HAP-1 (cell line): Measurements from ENCODE around the gene SYNGR2.

Experiments
- DNase-seq, 2 experiments: peaks; one replicate each; pipeline ENCODE4 v3.0.0-alpha.2; 2016 to 2020; ENCODE audit warnings: low spot score in 2 of 2
- H3K27me3 ChIP-seq: fragments of 250-450 bp; sonication (Bioruptor Pico); 2 replicates; pipeline ENCODE4 v1.5.1; 2020; ENCODE audit warnings: low read depth, mild to moderate bottlenecking, moderate library complexity
- H3K36me3 ChIP-seq: fragments of 250-450 bp; sonication (Bioruptor Pico); replicated peaks from 2 replicates; pipeline ENCODE4 v1.5.1; 2020; ENCODE audit warnings: mild to moderate bottlenecking
- H3K4me1 ChIP-seq: fragments of 250-450 bp; sonication (Bioruptor Pico); 2 replicates; pipeline ENCODE4 v1.5.1; 2020; ENCODE audit warnings: mild to moderate bottlenecking
- H3K4me3 ChIP-seq: fragments of 250-450 bp; sonication (Bioruptor Pico); 2 replicates; pipeline ENCODE4 v1.5.1; 2020; ENCODE audit warnings: mild to moderate bottlenecking, moderate library complexity
- H3K9me3 ChIP-seq: fragments of 250-450 bp; sonication (Bioruptor Pico); 2 replicates; pipeline ENCODE4 v1.5.1; 2020; ENCODE audit warnings: mild to moderate bottlenecking, moderate library complexity
- in situ Hi-C: fragments of 300-500 bp; cut with MboI; formaldehyde crosslinking; loops from 3 replicates; pipeline ENCODE4 v1.14.3; 2020; ENCODE audit warnings: low sequenced_read_pairs, inconsistent platforms, mixed read lengths

The SYNGR2 gene

GRCh38 chr17:78143214-78144146, 24.9 kb upstream of the SYNGR2 start:
- peaks cover 6% of the 10 kb centered on the region for H3K4me1 ChIP-seq
- in situ Hi-C loops: no loop called here
- DNase-seq: no peak
- H3K4me3 ChIP-seq: no peak overlapping the region
- H3K9me3 ChIP-seq: no peaks in the 10 kb centered on the region
- H3K36me3 ChIP-seq: no peaks in the 10 kb centered on the region
- no peaks in the 10 kb centered on the region for H3K27me3 ChIP-seq

- Histone ChIP-seq H3K9me3 (no peaks in the 10 kb centered on the region), H3K27me3 (no peaks in the 10 kb centered on the region), H3K4me3 (no peak overlapping the region), H3K4me1 (peaks cover 6% of the 10 kb centered on the region), H3K36me3 (no peaks in the 10 kb centered on the region)
- in situ Hi-C loops: no loop called here
- peak in 1 of 2 experiments; percentile 41 for DNase-seq
These were observed 24.1 kb upstream of the SYNGR2 start for GRCh38 chr17:78144147-78144719.

- H3K4me3 ChIP-seq: no peak overlapping the region
- DNase-seq: no peak
These were observed 23.4 kb upstream of the SYNGR2 start for GRCh38 chr17:78144736-78145641.

GRCh38 chr17:78146471-78146869, 21.9 kb upstream of the SYNGR2 start:
- no peak for DNase-seq
- H3K36me3 ChIP-seq: no peaks in the 10 kb centered on the region
- H3K9me3 ChIP-seq: no peaks in the 10 kb centered on the region
- in situ Hi-C loops: no loop called here
- no peak overlapping the region for H3K4me3 ChIP-seq
- no peaks in the 10 kb centered on the region for H3K4me1 ChIP-seq
- H3K27me3 ChIP-seq: no peaks in the 10 kb centered on the region

More at GRCh38 chr17:78144736-78145641, 23.4 kb upstream of the SYNGR2 start:
- Histone ChIP-seq H3K4me1 (peaks cover 5% of the 10 kb centered on the region), H3K27me3 (no peaks in the 10 kb centered on the region), H3K9me3 (no peaks in the 10 kb centered on the region), H3K36me3 (no peaks in the 10 kb centered on the region)
- in situ Hi-C loops: no loop called here

GRCh38 chr17:78146881-78147280, 21.5 kb upstream of the SYNGR2 start:
- in situ Hi-C loops: no loop called here
- Histone ChIP-seq H3K4me3 (no peak overlapping the region), H3K4me1 (no peaks in the 10 kb centered on the region), H3K36me3 (no peaks in the 10 kb centered on the region), H3K9me3 (no peaks in the 10 kb centered on the region), H3K27me3 (no peaks in the 10 kb centered on the region)
- no peak for DNase-seq

- Histone ChIP-seq H3K9me3 (no peaks in the 10 kb centered on the region), H3K36me3 (no peaks in the 10 kb centered on the region), H3K4me1 (no peaks in the 10 kb centered on the region), H3K4me3 (no peak overlapping the region), H3K27me3 (no peaks in the 10 kb centered on the region)
- in situ Hi-C loops: no loop called here
- no peak for DNase-seq
These were observed 20.9 kb upstream of the SYNGR2 start for GRCh38 chr17:78147315-78147998.

- H3K4me1 ChIP-seq: no peaks in the 10 kb centered on the region
These were observed 19.9 kb upstream of the SYNGR2 start for GRCh38 chr17:78148286-78149016.

GRCh38 chr17:78151514-78152008, 16.8 kb upstream of the SYNGR2 start:
- no peaks in the 10 kb centered on the region for H3K4me1 ChIP-seq

More at GRCh38 chr17:78148286-78149016, 19.9 kb upstream of the SYNGR2 start:
- H3K27me3 ChIP-seq: no peaks in the 10 kb centered on the region
- in situ Hi-C loops: no loop called here
- no peaks in the 10 kb centered on the region for H3K36me3 ChIP-seq
- H3K9me3 ChIP-seq: no peaks in the 10 kb centered on the region
- H3K4me3 ChIP-seq: no peak overlapping the region
- DNase-seq: no peak

GRCh38 chr17:78154903-78155811, 13.2 kb upstream of the SYNGR2 start:
- no peaks in the 10 kb centered on the region for H3K4me1 ChIP-seq
- H3K36me3 ChIP-seq: no peaks in the 10 kb centered on the region
- no peaks in the 10 kb centered on the region for H3K27me3 ChIP-seq
- in situ Hi-C loops: no loop called here
- H3K9me3 ChIP-seq: no peaks in the 10 kb centered on the region
- no peak overlapping the region for H3K4me3 ChIP-seq
- DNase-seq: no peak

More at GRCh38 chr17:78151514-78152008, 16.8 kb upstream of the SYNGR2 start:
- Histone ChIP-seq H3K4me3 (no peak overlapping the region), H3K27me3 (no peaks in the 10 kb centered on the region), H3K9me3 (no peaks in the 10 kb centered on the region), H3K36me3 (no peaks in the 10 kb centered on the region)
- DNase-seq: no peak
- in situ Hi-C loops: no loop called here

GRCh38 chr17:78159575-78160158, 8.7 kb upstream of the SYNGR2 start:
- no peak for DNase-seq
- in situ Hi-C loops: no loop called here
- H3K9me3 ChIP-seq: no peaks in the 10 kb centered on the region
- no peak overlapping the region for H3K4me3 ChIP-seq
- H3K4me1 ChIP-seq: no peaks in the 10 kb centered on the region
- H3K27me3 ChIP-seq: no peaks in the 10 kb centered on the region
- H3K36me3 ChIP-seq: no peaks in the 10 kb centered on the region

- H3K4me3 ChIP-seq: no peak overlapping the region
- H3K9me3 ChIP-seq: no peaks in the 10 kb centered on the region
- H3K36me3 ChIP-seq: no peaks in the 10 kb centered on the region
- no peaks in the 10 kb centered on the region for H3K27me3 ChIP-seq
- no peak for DNase-seq
- in situ Hi-C loops: no loop called here
- H3K4me1 ChIP-seq: peaks cover 4% of the 10 kb centered on the region
These were observed 4.3 kb upstream of the SYNGR2 start for GRCh38 chr17:78163881-78164747.
